ENCODE data around the gene CYP2A13.

- TF ChIP-seq POLR2A (IDR thresholded peaks at IDR 0.05) (no peak), CTCF (IDR thresholded peaks at IDR 0.05) (no peak)
Observed at GRCh38 chr19:41039806-41040205, 48.4 kb upstream of the CYP2A13 start.
